Fibroblast of lung (primary cell): ENCODE data around the gene TANGO2. TPM values are rescaled to one million over a fixed set of nuclear protein-coding genes. Genes with fewer than 3 reads are reported as not detected.

Experiments used
- DNase-seq, 2 donors: peaks; one replicate each; pipeline versions ENCODE4 v3.0.0 to v3.0.0-alpha.2; 2010; ENCODE audit warnings: low read depth in 2 of 2
- H2AFZ ChIP-seq: 2 replicates; pipeline ENCODE4 v1.5.1; 2012; ENCODE audit warnings: low read length, control low read depth, inconsistent platforms
- H3K27ac ChIP-seq: 2 replicates; pipeline ENCODE4 v1.5.1; 2011; ENCODE audit warnings: low read length, control low read depth; ENCODE audit not compliant: insufficient read depth
- H3K27me3 ChIP-seq: 2 replicates; pipeline ENCODE4 v1.5.1; 2011; ENCODE audit warnings: mild to moderate bottlenecking, low read length; ENCODE audit not compliant: control insufficient read depth, insufficient read depth
- H3K36me3 ChIP-seq: 2 replicates; pipeline ENCODE4 v1.5.1; 2011; ENCODE audit warnings: low read length; ENCODE audit not compliant: control insufficient read depth, insufficient read depth
- H3K4me1 ChIP-seq: 2 replicates; pipeline ENCODE4 v1.5.1; 2011; ENCODE audit warnings: low read length; ENCODE audit not compliant: control insufficient read depth, insufficient read depth; ENCODE audit errors: extremely low read depth
- H3K4me2 ChIP-seq: 2 replicates; pipeline ENCODE4 v1.5.1; 2011; ENCODE audit warnings: low read length, control low read depth; ENCODE audit not compliant: insufficient read depth; ENCODE audit errors: extremely low read depth
- H3K4me3 ChIP-seq, 4 experiments: fragments of 200-600 bp in 1 of 4; sonication (generic) in 1 of 4; replicated peaks in 1 of 4; 2 replicates each; pipeline ENCODE4 v1.5.1; 2011 to 2016; ENCODE audit warnings: low read length in 4 of 4, low read depth in 3 of 4, mild to moderate bottlenecking in 3 of 4, control low read depth in 2 of 4, inconsistent platforms in 1 of 4, mixed read lengths in 1 of 4; ENCODE audit not compliant: insufficient read depth in 1 of 4; ENCODE audit errors: control extremely low read depth in 1 of 4
- H3K79me2 ChIP-seq: 2 replicates; pipeline ENCODE4 v1.5.1; 2012; ENCODE audit warnings: mild to moderate bottlenecking, low read length, inconsistent platforms; ENCODE audit not compliant: control insufficient read depth, insufficient read depth
- H3K9ac ChIP-seq: 2 replicates; pipeline ENCODE4 v1.5.1; 2011; ENCODE audit warnings: mild to moderate bottlenecking, low read length, control low read depth; ENCODE audit not compliant: insufficient read depth
- H3K9me3 ChIP-seq: 2 replicates; pipeline ENCODE4 v1.5.1; 2012; ENCODE audit warnings: low read depth, low read length; ENCODE audit not compliant: control insufficient read depth, insufficient read depth
- H4K20me1 ChIP-seq: 2 replicates; pipeline ENCODE4 v1.5.1; 2011; ENCODE audit warnings: low read length; ENCODE audit not compliant: control insufficient read depth, insufficient read depth; ENCODE audit errors: extremely low read depth
- CTCF ChIP-seq, 2 donors: IDR thresholded peaks in 1 of 2; conservative IDR thresholded peaks in 1 of 2; 1 replicate in 1 of 2; 2 replicates in 1 of 2; pipeline ENCODE4 v1.5.1; 2011 to 2012; ENCODE audit warnings: low read length in 2 of 2, control low read depth in 1 of 2, inconsistent platforms in 1 of 2, low read depth in 1 of 2, mild to moderate bottlenecking in 1 of 2
- EZH2 ChIP-seq: IDR thresholded peaks from 2 replicates; pipeline ENCODE4 v1.5.1; 2012; ENCODE audit warnings: low read length, control low read depth, mild to moderate bottlenecking; ENCODE audit errors: missing control alignments
- polyA plus RNA-seq, 2 donors: library from polyadenylated mRNA; depleted of rRNA in 1 of 2; stranded (reverse) in 1 of 2; unstranded in 1 of 2; fragments of >200 nt; gene quantifications; 2 replicates each; pipeline ENCODE4 v1.2.1, GENCODE V29; 2011 to 2012; ENCODE audit warnings: missing spikeins in 1 of 2
- total RNA-seq: library from RNA; depleted of rRNA; stranded (reverse); fragments of >200 nt; gene quantifications from 2 replicates; pipeline ENCODE4 v1.2.1, GENCODE V29; 2014

TANGO2 gene
- total and polyA plus RNA-seq, 2 donors (not counting 1 experiment from before 2014, with no cell fraction given), result 28.3 to 52.8 TPM

GRCh38 chr22:20037419-20037818 lies 16.5 kb downstream of the TANGO2 start:
- no peaks in the 10 kb centered on the region for H3K9me3 ChIP-seq
- no peak overlapping the region for H2AFZ ChIP-seq
- no peak overlapping the region for H3K4me2 ChIP-seq
- no peaks in the 10 kb centered on the region for H3K79me2 ChIP-seq
- no peak overlapping the region for H3K4me3 ChIP-seq
- TF ChIP-seq CTCF (conservative IDR thresholded peaks at IDR 0.05 in 1 of 2, IDR thresholded peaks at IDR 0.05 in 1 of 2; ENCODE audit: low read depth in 1 of 2, low read length in 2 of 2) (no peak), EZH2 (no peak)
- H3K27ac ChIP-seq, result no peak overlapping the region
- H3K9ac ChIP-seq, result no peak overlapping the region
- no peaks in the 10 kb centered on the region for H3K27me3 ChIP-seq
- H3K36me3 ChIP-seq, result peaks cover 3% of the 10 kb centered on the region
- DNase-seq, result no peak
- H3K4me1 ChIP-seq, result no peaks in the 10 kb centered on the region
- H4K20me1 ChIP-seq, result no peaks in the 10 kb centered on the region

- peaks cover 7% of the 10 kb centered on the region for H3K36me3 ChIP-seq
- no peak overlapping the region for H3K27ac ChIP-seq
- TF ChIP-seq CTCF (conservative IDR thresholded peaks at IDR 0.05 in 1 of 2, IDR thresholded peaks at IDR 0.05 in 1 of 2; ENCODE audit: low read depth in 1 of 2, low read length in 2 of 2) (no peak), EZH2 (no peak)
- no peaks in the 10 kb centered on the region for H3K9me3 ChIP-seq
- H2AFZ ChIP-seq, result no peak overlapping the region
- DNase-seq, result no peak
- H3K4me1 ChIP-seq, result no peaks in the 10 kb centered on the region
- no peak overlapping the region for H3K4me3 ChIP-seq
- H3K9ac ChIP-seq, result no peak overlapping the region
- no peaks in the 10 kb centered on the region for H3K79me2 ChIP-seq
- no peak overlapping the region for H3K4me2 ChIP-seq
- no peaks in the 10 kb centered on the region for H4K20me1 ChIP-seq
- no peaks in the 10 kb centered on the region for H3K27me3 ChIP-seq
Observed at GRCh38 chr22:20038574-20038973, 17.7 kb downstream of the TANGO2 start.

- no peak overlapping the region for H3K27ac ChIP-seq
- DNase-seq, result no peak
- H3K4me1 ChIP-seq, result no peaks in the 10 kb centered on the region
- no peaks in the 10 kb centered on the region for H3K79me2 ChIP-seq
- H3K4me2 ChIP-seq, result no peak overlapping the region
- H4K20me1 ChIP-seq, result no peaks in the 10 kb centered on the region
- peaks cover 8% of the 10 kb centered on the region for H3K36me3 ChIP-seq
- no peak overlapping the region for H2AFZ ChIP-seq
- no peak overlapping the region for H3K4me3 ChIP-seq
- no peaks in the 10 kb centered on the region for H3K9me3 ChIP-seq
- no peaks in the 10 kb centered on the region for H3K27me3 ChIP-seq
- no peak overlapping the region for H3K9ac ChIP-seq
- TF ChIP-seq CTCF (conservative IDR thresholded peaks at IDR 0.05 in 1 of 2, IDR thresholded peaks at IDR 0.05 in 1 of 2; ENCODE audit: low read depth in 1 of 2, low read length in 2 of 2) (no peak), EZH2 (no peak)
Observed at GRCh38 chr22:20039683-20040325, 18.9 kb downstream of the TANGO2 start.
